ENCODE results near the gene CMTM4.

- TF ChIP-seq CTCF (IDR thresholded peaks at IDR 0.05): no peak
- no peak for TF ChIP-seq POLR2AphosphoS5 (IDR thresholded peaks at IDR 0.05)
Measured at GRCh38 chr16:66693149-66693548, 3.4 kb downstream of the CMTM4 start.

All from suprapubic skin (tissue), 3 donors.